HUES64 (cell line): ENCODE measurements around the gene GBP3.
"Not testable (repeated sequence)": the region's sequence is repeated elsewhere in the genome, so short reads cannot be mapped to it uniquely, and the experiment has no call there.

ENCODE experiments used
- H3K27ac ChIP-seq: 2 replicates; pipeline ENCODE4 v1.7.0; 2013; ENCODE audit warnings: low read depth, low read length, inconsistent platforms
- H3K27me3 ChIP-seq: 2 replicates; pipeline ENCODE4 v1.6.1; 2013; ENCODE audit warnings: mild to moderate bottlenecking, low read length; ENCODE audit not compliant: insufficient read depth
- H3K36me3 ChIP-seq: 2 replicates; pipeline ENCODE4 v1.6.1; 2013; ENCODE audit warnings: mild to moderate bottlenecking, low read length; ENCODE audit not compliant: insufficient read depth
- H3K4me1 ChIP-seq: 2 replicates; pipeline ENCODE4 v1.6.1; 2013; ENCODE audit warnings: mild to moderate bottlenecking, low read length, moderate library complexity; ENCODE audit not compliant: insufficient read depth
- H3K4me3 ChIP-seq: 2 replicates; pipeline ENCODE4 v1.5.1; 2013; ENCODE audit warnings: mild to moderate bottlenecking, low read length, moderate library complexity
- H3K9ac ChIP-seq: 2 replicates; pipeline ENCODE4 v1.6.1; 2013; ENCODE audit warnings: mild to moderate bottlenecking, low read depth, low read length
- H3K9me3 ChIP-seq: 2 replicates; pipeline ENCODE4 v1.6.1; 2013; ENCODE audit warnings: low read depth, low read length; ENCODE audit not compliant: insufficient read depth
- WGBS: fragments of 150-250, 120-280 bp; methylation state at CpG from one replicate; pipeline ENCODE4 v1.1.7; 2013; ENCODE audit warnings: missing lambda C conversion rate; 5-methylcytosine and 5-hydroxymethylcytosine counted together

Gene GBP3

GRCh38 chr1:89049901-89050648 lies 27.4 kb upstream of the GBP3 start:
- not testable (repeated sequence) for H3K4me3 ChIP-seq

DNA sequence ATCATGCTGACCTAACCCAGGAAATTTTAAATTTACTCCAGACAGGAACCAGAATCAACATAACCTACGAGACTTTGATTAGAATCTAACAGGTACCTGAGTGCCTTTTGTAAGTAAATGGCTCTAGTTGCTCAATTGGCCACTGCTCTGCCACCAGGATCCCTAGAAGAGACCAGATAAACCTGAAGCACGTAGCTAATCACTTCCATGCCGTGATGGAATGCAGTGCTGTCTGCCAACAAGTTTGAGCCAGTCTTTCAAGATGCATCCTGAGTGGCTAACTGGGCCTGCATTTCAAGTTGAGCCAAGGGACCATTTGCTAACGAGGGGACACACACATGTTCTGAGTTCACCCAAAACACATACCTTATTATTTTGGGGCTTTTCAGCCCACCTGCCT lies 26.5 kb upstream of the GBP3 start:
- not testable (repeated sequence) for H3K4me3 ChIP-seq, H3K9ac ChIP-seq, H3K9me3 ChIP-seq, H3K27ac ChIP-seq, H3K4me1 ChIP-seq, H3K27me3 ChIP-seq, H3K36me3 ChIP-seq
- 90% methylated on average over 1 of the region's 4 CpGs for WGBS

More at GRCh38 chr1:89049901-89050648, 27.4 kb upstream of the GBP3 start:
- not testable (repeated sequence) for H3K36me3 ChIP-seq, H3K9ac ChIP-seq, H3K4me1 ChIP-seq, H3K27ac ChIP-seq, H3K27me3 ChIP-seq, H3K9me3 ChIP-seq
- 93% methylated on average over 9 of the region's 9 CpGs for WGBS

DNA sequence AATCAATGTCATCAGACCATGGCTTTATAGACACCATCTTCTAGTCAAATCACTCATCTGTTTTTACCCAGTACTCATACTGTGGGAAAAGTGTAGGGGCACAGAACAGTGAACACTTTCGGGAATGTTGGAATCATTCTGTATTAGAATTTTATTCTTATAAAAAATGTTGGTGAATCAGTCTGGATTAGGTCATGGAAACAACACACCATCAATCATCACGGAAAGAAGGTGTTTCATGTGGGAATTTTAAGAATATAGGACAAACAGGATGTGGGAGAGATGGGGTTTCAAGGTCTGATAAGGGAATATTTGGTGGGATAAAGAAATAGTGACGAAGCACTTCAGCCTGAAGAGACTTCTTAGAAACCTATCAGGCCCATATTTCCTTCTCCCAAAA lies 25.1 kb upstream of the GBP3 start:
- Histone ChIP-seq H3K9ac (no peak overlapping the region), H3K4me1 (no peaks in the 10 kb centered on the region), H3K4me3 (no peak overlapping the region), H3K27me3 (no peaks in the 10 kb centered on the region), H3K27ac (no peak overlapping the region), H3K9me3 (peaks cover 8% of the 10 kb centered on the region; the same call in 1 of the 2 replicates), H3K36me3 (no peaks in the 10 kb centered on the region)
- WGBS, result 76% methylated on average over 2 of the region's 3 CpGs

DNA sequence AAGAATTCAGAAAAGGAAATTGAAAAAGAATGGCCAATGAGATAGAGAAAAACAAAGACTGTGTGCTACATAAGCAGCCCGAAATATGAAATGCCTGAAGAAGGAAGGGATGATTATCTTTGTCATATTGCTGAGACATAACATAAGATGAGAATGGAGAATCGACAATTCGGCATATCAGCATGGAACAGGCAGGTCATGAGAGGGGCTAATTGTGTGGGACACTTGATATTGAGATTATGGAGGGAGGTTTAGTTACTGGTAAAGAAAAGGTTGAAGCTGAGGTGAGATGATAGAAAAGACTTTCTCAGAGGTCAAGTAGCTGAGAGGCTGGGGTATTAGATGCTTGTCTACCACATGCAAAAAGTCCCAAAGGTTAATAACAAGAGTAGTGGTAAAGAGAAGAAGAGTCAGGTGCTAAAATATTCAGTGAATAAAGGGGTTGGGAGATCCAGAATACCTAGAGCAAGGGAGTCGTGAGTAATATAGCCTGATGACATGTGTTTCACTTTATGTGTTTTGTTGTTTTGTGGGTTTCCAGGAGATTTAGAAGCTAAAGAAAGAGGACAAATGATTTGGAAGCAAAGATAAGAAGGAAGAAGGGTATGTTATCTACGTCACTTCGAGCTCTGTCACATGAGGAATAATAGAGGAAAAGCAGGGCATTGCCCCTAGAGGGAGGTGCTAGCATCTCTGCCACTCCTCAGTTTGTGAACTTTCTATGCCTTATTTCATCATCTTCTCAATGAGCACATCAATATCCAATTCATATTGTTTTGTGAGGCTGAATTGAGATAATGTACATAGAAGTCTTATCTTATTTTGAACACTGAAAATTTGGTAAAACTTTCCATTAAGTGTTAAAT lies 23.9 kb upstream of the GBP3 start:
- not testable (repeated sequence) for H3K4me1 ChIP-seq, H3K27me3 ChIP-seq, H3K9ac ChIP-seq, H3K4me3 ChIP-seq, H3K36me3 ChIP-seq, H3K27ac ChIP-seq
- WGBS, result 88% methylated on average over 6 of the region's 6 CpGs
- peaks cover 17% of the 10 kb centered on the region for H3K9me3 ChIP-seq

DNA sequence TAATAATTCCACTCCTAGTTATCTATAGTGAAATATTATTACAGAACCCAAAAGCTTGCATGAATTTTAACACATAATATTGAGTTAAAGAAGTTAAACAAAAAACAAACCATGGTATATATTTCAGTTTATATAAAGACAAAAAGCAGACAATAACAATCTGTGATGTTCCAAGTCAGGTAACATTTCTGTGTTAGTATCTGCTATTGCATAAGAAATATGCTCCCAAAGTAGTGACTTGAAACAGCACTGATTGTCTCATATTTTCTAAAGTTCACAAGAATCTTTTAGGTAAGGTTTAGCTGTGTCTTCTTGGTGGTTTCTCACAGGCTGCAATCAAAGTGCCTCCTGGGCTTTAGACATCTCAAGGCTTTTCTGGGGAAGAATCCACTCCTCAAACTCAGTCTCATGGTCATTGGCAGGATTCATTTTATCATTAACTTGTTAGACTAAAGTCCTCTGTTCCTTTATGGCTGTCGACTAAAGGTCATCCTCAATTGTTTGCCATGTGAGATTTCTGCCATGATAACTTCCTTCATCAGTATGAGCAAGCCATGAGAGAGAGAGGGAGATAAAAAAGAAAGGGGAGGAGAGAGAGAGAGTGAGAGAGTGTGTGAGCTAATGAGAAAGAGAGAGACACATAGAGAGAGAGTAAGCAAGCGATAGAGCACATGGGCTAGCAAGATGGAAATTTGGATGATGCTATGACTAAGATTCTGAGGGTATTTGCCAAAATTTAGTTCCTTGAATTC lies 22.5 kb upstream of the GBP3 start:
- Histone ChIP-seq H3K27me3 (no peaks in the 10 kb centered on the region), H3K27ac (no peak overlapping the region), H3K4me3 (no peak overlapping the region), H3K4me1 (no peaks in the 10 kb centered on the region), H3K9ac (no peak overlapping the region), H3K36me3 (no peaks in the 10 kb centered on the region), H3K9me3 (peaks cover 17% of the 10 kb centered on the region)
- 75% methylated on average over 2 of the region's 2 CpGs for WGBS

DNA sequence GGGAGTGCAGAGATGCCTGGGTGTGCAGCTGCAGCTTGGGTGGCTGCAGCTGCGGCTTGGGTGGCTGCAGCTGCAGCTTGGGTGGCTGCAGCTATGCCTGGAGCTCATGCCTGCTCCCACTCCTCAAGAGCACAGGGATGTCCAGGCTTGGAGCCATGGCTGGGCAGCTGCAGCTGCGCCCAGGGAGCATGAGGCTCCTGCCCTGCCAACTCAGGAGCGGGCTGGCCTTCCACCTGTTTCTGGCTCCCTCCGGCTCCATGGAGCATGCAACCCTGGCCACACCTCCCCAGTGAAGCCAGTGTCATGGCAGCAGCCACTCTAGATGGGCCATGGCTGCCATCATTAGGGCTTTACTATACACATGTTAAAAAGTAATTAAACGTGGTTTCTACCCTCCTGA lies 21.3 kb upstream of the GBP3 start:
- Histone ChIP-seq H3K27ac (no peak overlapping the region), H3K9me3 (peaks cover 17% of the 10 kb centered on the region), H3K4me3 (no peak overlapping the region), H3K9ac (no peak overlapping the region), H3K36me3 (no peaks in the 10 kb centered on the region), H3K4me1 (no peaks in the 10 kb centered on the region), H3K27me3 (no peaks in the 10 kb centered on the region)
- WGBS, result 88% methylated on average over 4 of the region's 5 CpGs

DNA sequence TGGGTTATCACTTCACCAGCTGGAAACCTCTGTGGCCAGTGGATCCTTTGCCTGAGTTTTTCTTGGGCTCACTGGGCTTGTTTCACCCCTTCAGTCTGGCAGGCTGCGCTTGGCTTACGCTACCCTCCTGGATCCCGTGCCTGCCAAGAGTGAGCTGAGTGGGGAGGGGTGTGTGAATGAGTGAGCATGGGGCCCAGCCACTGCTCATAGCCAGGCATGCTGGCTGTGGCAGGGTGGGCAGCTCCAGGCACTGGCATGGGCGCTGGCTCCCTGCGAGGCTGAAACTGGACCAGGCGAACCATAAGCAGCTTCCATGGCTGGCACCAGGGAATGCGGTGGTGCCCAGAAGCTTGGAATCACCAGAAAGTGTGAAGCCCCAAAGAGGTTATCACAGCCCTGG lies 19.8 kb upstream of the GBP3 start:
- Histone ChIP-seq H3K4me3 (no peak overlapping the region), H3K9ac (no peak overlapping the region), H3K4me1 (no peaks in the 10 kb centered on the region), H3K9me3 (peaks cover 17% of the 10 kb centered on the region), H3K27ac (no peak overlapping the region), H3K36me3 (no peaks in the 10 kb centered on the region), H3K27me3 (no peaks in the 10 kb centered on the region)
- WGBS, result 93% methylated on average over 7 of the region's 7 CpGs

DNA sequence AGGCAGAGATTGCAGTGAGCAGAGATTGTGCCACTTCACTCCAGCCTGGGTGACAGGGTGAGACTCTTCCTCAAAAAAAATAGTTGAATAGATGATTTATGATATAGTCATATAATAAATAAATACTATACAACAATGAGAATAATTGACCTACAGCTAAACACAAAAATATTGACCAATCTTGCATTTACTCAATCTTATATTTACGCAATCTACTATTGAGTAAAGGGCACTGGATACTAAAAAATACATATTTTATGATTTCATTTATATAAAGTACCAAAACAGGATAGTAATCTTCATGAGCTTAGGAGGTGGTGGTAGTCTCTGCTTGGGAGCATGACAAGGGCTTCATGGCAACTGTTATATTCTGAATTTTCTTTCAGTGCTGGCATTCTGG lies 19.1 kb upstream of the GBP3 start:
- no peaks in the 10 kb centered on the region for H3K4me1 ChIP-seq
- WGBS, result no CpG with 5 or more reads among the region's 1 CpG
- H3K4me3 ChIP-seq, result no peak overlapping the region
- no peak overlapping the region for H3K9ac ChIP-seq
- no peaks in the 10 kb centered on the region for H3K27me3 ChIP-seq
- H3K9me3 ChIP-seq, result peaks cover 17% of the 10 kb centered on the region
- no peaks in the 10 kb centered on the region for H3K36me3 ChIP-seq
- no peak overlapping the region for H3K27ac ChIP-seq

- H3K27me3 ChIP-seq, result no peaks in the 10 kb centered on the region
- no peak overlapping the region for H3K27ac ChIP-seq
- H3K4me3 ChIP-seq, result no peak overlapping the region
- 88% methylated on average over 3 of the region's 3 CpGs for WGBS
- H3K9me3 ChIP-seq, result peaks cover 17% of the 10 kb centered on the region
- no peaks in the 10 kb centered on the region for H3K36me3 ChIP-seq
- H3K4me1 ChIP-seq, result no peaks in the 10 kb centered on the region
- H3K9ac ChIP-seq, result no peak overlapping the region
Measured at GRCh38 chr1:89041119-89041641, 18.5 kb upstream of the GBP3 start.

- Histone ChIP-seq H3K4me1 (no peaks in the 10 kb centered on the region), H3K27me3 (no peaks in the 10 kb centered on the region), H3K36me3 (no peaks in the 10 kb centered on the region), H3K9me3 (peaks cover 19% of the 10 kb centered on the region), H3K9ac (no peak overlapping the region), H3K4me3 (no peak overlapping the region), H3K27ac (no peak overlapping the region)
- 100% methylated on average over 1 of the region's 1 CpG for WGBS
Measured at GRCh38 chr1:89040315-89040626, 17.6 kb upstream of the GBP3 start.

DNA sequence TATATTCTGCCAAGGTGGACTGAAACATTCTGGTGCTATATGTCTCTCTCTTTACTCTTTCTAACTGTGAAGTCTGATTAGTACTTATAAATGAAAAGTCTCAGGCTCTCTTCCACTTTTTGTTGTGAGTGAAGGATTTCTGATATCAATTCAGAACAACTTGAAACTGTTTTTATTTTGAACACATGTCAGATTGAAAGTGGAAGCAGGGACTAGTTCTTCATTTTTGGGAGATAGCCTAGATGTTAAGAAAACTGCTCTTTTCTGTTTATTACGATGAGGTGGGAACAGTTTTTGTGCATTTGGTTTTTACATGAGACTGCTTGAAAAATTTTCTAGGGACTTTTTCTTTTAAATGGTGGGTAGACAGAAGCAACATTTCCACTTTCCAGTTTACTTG lies 14.5 kb upstream of the GBP3 start:
- H3K27ac ChIP-seq, result no peak overlapping the region
- no peaks in the 10 kb centered on the region for H3K4me1 ChIP-seq
- no peak overlapping the region for H3K9ac ChIP-seq
- no peaks in the 10 kb centered on the region for H3K27me3 ChIP-seq
- 91% methylated on average over 1 of the region's 1 CpG for WGBS
- no peaks in the 10 kb centered on the region for H3K36me3 ChIP-seq
- H3K9me3 ChIP-seq, result peaks cover 20% of the 10 kb centered on the region
- H3K4me3 ChIP-seq, result no peak overlapping the region
